Measurements from ENCODE around the gene IHH.

Gene IHH

GRCh38 chr2:219028996-219029828, 31.5 kb downstream of the IHH start:
- Mint-ChIP-seq H3K4me3 (no peak overlapping the region), H3K36me3 (ENCODE audit: low read depth) (no peaks in the 10 kb centered on the region), H3K9me3 (no peaks in the 10 kb centered on the region), H3K4me1 (no peaks in the 10 kb centered on the region), H3K27ac (no peak overlapping the region), H3K27me3 (ENCODE audit: low read depth, poor library complexity) (peaks cover 67% of the 10 kb centered on the region)
- DNase-seq = no peak
- no peak for TF ChIP-seq CTCF (IDR thresholded peaks at IDR 0.05)

- no peaks in the 10 kb centered on the region for H3K4me1 Mint-ChIP-seq
- H3K9me3 Mint-ChIP-seq = no peaks in the 10 kb centered on the region
- no peak overlapping the region for H3K4me3 Mint-ChIP-seq
- H3K27me3 Mint-ChIP-seq (ENCODE audit: low read depth, poor library complexity) = peaks cover 56% of the 10 kb centered on the region
- TF ChIP-seq CTCF (IDR thresholded peaks at IDR 0.05) = no peak
- no peak for DNase-seq
- no peak overlapping the region for H3K27ac Mint-ChIP-seq
- no peaks in the 10 kb centered on the region for H3K36me3 Mint-ChIP-seq (ENCODE audit: low read depth)
Observed at GRCh38 chr2:219028141-219028540, 32.6 kb downstream of the IHH start.

GRCh38 chr2:219027511-219028055, 33.1 kb downstream of the IHH start:
- no peak for TF ChIP-seq CTCF (IDR thresholded peaks at IDR 0.05)
- Mint-ChIP-seq H3K4me1 (no peaks in the 10 kb centered on the region), H3K27me3 (ENCODE audit: low read depth, poor library complexity) (peaks cover 51% of the 10 kb centered on the region)

GRCh38 chr2:219026946-219027345, 33.8 kb downstream of the IHH start:
- no peaks in the 10 kb centered on the region for H3K4me1 Mint-ChIP-seq
- no peaks in the 10 kb centered on the region for H3K36me3 Mint-ChIP-seq (ENCODE audit: low read depth)
- peaks cover 44% of the 10 kb centered on the region for H3K27me3 Mint-ChIP-seq (ENCODE audit: low read depth, poor library complexity)
- no peak for TF ChIP-seq CTCF (IDR thresholded peaks at IDR 0.05)
- H3K27ac Mint-ChIP-seq = no peak overlapping the region
- DNase-seq = no peak
- no peak overlapping the region for H3K4me3 Mint-ChIP-seq
- no peaks in the 10 kb centered on the region for H3K9me3 Mint-ChIP-seq

More at GRCh38 chr2:219027511-219028055, 33.1 kb downstream of the IHH start:
- H3K36me3 Mint-ChIP-seq (ENCODE audit: low read depth) = no peaks in the 10 kb centered on the region
- no peaks in the 10 kb centered on the region for H3K9me3 Mint-ChIP-seq
- no peak overlapping the region for H3K4me3 Mint-ChIP-seq
- DNase-seq = no peak
- H3K27ac Mint-ChIP-seq = no peak overlapping the region

- no peak for TF ChIP-seq CTCF (IDR thresholded peaks at IDR 0.05)
- no peak overlapping the region for H3K27ac Mint-ChIP-seq
- H3K27me3 Mint-ChIP-seq (ENCODE audit: low read depth, poor library complexity) = peaks cover 45% of the 10 kb centered on the region
- H3K36me3 Mint-ChIP-seq (ENCODE audit: low read depth) = no peaks in the 10 kb centered on the region
- no peak overlapping the region for H3K4me3 Mint-ChIP-seq
- H3K9me3 Mint-ChIP-seq = no peaks in the 10 kb centered on the region
- H3K4me1 Mint-ChIP-seq = no peaks in the 10 kb centered on the region
- no peak for DNase-seq
Observed at GRCh38 chr2:219025637-219026585, 34.8 kb downstream of the IHH start.
